Keratinocyte (primary cell): Measurements from ENCODE around the gene RAB8A. TPM values are rescaled to one million over a fixed set of nuclear protein-coding genes. Genes with fewer than 3 reads are reported as not detected.

ENCODE experiments used
- DNase-seq: peaks from one replicate; pipeline ENCODE4 v3.0.0-alpha.2; 2011; ENCODE audit warnings: low read depth, missing footprints, low spot score
- FAIRE-seq: peaks from 2 replicates; lab custom pipeline; 2011; peaks lifted over from hg19 to GRCh38; lab: Jason Lieb, UNC
- H2AFZ ChIP-seq: 2 replicates; pipeline ENCODE4 v1.6.0; 2012; ENCODE audit warnings: low read length, control low read depth, inconsistent platforms; ENCODE audit not compliant: control insufficient read depth
- H3K27ac ChIP-seq: 2 replicates; pipeline ENCODE4 v1.5.1; 2011; ENCODE audit warnings: low read length; ENCODE audit not compliant: control insufficient read depth, insufficient read depth
- H3K27me3 ChIP-seq: 3 replicates; pipeline ENCODE4 v1.6.0; 2011; ENCODE audit warnings: low read length; ENCODE audit not compliant: control insufficient read depth, insufficient read depth; ENCODE audit errors: extremely low read depth
- H3K36me3 ChIP-seq, 2 experiments: 2 replicates in 1 of 2; 3 replicates in 1 of 2; pipeline ENCODE4 v1.5.1; 2011; ENCODE audit warnings: low read length in 2 of 2, mild to moderate bottlenecking in 1 of 2; ENCODE audit not compliant: control insufficient read depth in 2 of 2, insufficient read depth in 2 of 2; ENCODE audit errors: extremely low read depth in 1 of 2
- H3K4me1 ChIP-seq: 3 replicates; pipeline ENCODE4 v1.5.1; 2011; ENCODE audit warnings: low read length; ENCODE audit not compliant: control insufficient read depth, insufficient read depth; ENCODE audit errors: extremely low read depth
- H3K4me2 ChIP-seq: 3 replicates; pipeline ENCODE4 v1.6.0; 2011; ENCODE audit warnings: low read depth, low read length; ENCODE audit not compliant: control insufficient read depth, insufficient read depth; ENCODE audit errors: extremely low read depth
- H3K4me3 ChIP-seq, 3 experiments: fragments of 200-600 bp in 1 of 3; sonication (generic) in 1 of 3; 2 replicates in 2 of 3; 3 replicates in 1 of 3; pipeline ENCODE4 v1.5.1; 2011 to 2016; ENCODE audit warnings: low read length in 3 of 3, mild to moderate bottlenecking in 3 of 3, control low read depth in 2 of 3, inconsistent platforms in 1 of 3, low read depth in 1 of 3, mixed read lengths in 1 of 3, mixed run types in 1 of 3, moderate library complexity in 1 of 3; ENCODE audit not compliant: control insufficient read depth in 2 of 3, insufficient read depth in 2 of 3; ENCODE audit errors: extremely low read depth in 1 of 3
- H3K79me2 ChIP-seq: 2 replicates; pipeline ENCODE4 v1.6.0; 2012; ENCODE audit warnings: low read length; ENCODE audit not compliant: control insufficient read depth, insufficient read depth
- H3K9ac ChIP-seq: 3 replicates; pipeline ENCODE4 v1.6.0; 2011; ENCODE audit warnings: low read length; ENCODE audit not compliant: control insufficient read depth, insufficient read depth; ENCODE audit errors: extremely low read depth
- H3K9me1 ChIP-seq: 3 replicates; pipeline ENCODE4 v1.6.0; 2011; ENCODE audit warnings: low read length; ENCODE audit not compliant: control insufficient read depth, insufficient read depth; ENCODE audit errors: extremely low read depth
- H3K9me3 ChIP-seq: 2 replicates; pipeline ENCODE4 v1.5.1; 2012; ENCODE audit warnings: low read depth, low read length; ENCODE audit not compliant: control insufficient read depth
- H4K20me1 ChIP-seq: 3 replicates; pipeline ENCODE4 v1.6.0; 2011; ENCODE audit warnings: low read length; ENCODE audit not compliant: control insufficient read depth, insufficient read depth; ENCODE audit errors: extremely low read depth
- CTCF ChIP-seq, 3 experiments: IDR thresholded peaks in 1 of 3; conservative IDR thresholded peaks in 1 of 3; optimal IDR thresholded peaks in 1 of 3; 2 replicates in 2 of 3; 3 replicates in 1 of 3; pipeline versions ENCODE3 to v1.5.1; 2011; ENCODE audit warnings: low read length in 3 of 3, mild to moderate bottlenecking in 3 of 3, moderate library complexity in 2 of 3, control low read depth in 1 of 3, inconsistent platforms in 1 of 3; ENCODE audit not compliant: insufficient read depth in 2 of 3; ENCODE audit errors: extremely low read depth in 1 of 3
- EZH2 ChIP-seq: IDR thresholded peaks from one replicate; pipeline ENCODE4 v1.6.1; 2012; ENCODE audit warnings: inconsistent platforms, mild to moderate bottlenecking, low read length, moderate library complexity
- dilution Hi-C: fragments of 300-500 bp; cut with MboI; formaldehyde crosslinking; loops from one replicate; pipeline ENCODE4 v1.7.0; 2020; ENCODE audit warnings: low sequenced_read_pairs; ENCODE audit not compliant: extremely low pct_ligation_motif_present
- polyA plus RNA-seq, 5 experiments: library from polyadenylated mRNA; depleted of rRNA in 3 of 5; stranded (reverse) in 3 of 5; stranded (forward) in 1 of 5; unstranded in 1 of 5; fragments of >200 nt; gene quantifications; 1 replicate in 1 of 5; 2 replicates in 3 of 5; 3 replicates in 1 of 5; pipeline versions ENCODE4 v1.2.1 to v1.2.3, GENCODE V29; 2011 to 2012; ENCODE audit warnings: missing spikeins in 2 of 5, low read depth in 1 of 5, low replicate concordance in 1 of 5

The RAB8A gene
- polyA plus RNA-seq, 1 donor (not counting 4 experiments of a cell fraction or from before 2014, with no cell fraction given): 95.1 TPM

DNA sequence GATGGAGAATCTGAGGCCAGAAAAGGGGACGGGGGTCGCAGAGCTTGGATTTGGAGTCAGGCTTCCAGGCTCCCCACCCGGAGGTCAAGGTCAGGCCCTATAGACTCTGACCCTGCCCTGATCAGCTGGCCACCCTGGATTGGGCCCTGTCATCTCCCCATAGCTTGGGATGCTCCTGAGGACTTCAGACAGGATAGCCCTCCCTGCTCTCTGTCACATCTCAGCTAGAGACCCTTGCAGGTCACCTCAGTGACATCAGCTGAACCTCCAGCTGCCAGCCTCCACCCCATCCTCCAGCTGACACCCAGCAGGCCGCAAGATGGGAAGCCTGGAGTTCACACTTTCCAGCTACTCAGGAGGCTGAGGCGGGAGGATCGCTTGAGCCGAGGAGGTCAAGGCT, 38.2 kb upstream of the RAB8A start:
- H2AFZ ChIP-seq: no peak overlapping the region
- H3K9me3 ChIP-seq: no peaks in the 10 kb centered on the region
- DNase-seq: no peak
- no peak for FAIRE-seq
- TF ChIP-seq EZH2 (no peak), CTCF (optimal IDR thresholded peaks at IDR 0.05 in 1 of 3, IDR thresholded peaks at IDR 0.05 in 1 of 3, conservative IDR thresholded peaks at IDR 0.05 in 1 of 3; ENCODE audit: extremely low read depth in 1 of 3, insufficient read depth in 2 of 3, low read length in 3 of 3) (no peak)
- H3K9ac ChIP-seq: no peak overlapping the region
- H3K36me3 ChIP-seq: peaks cover 17 to 20% of the 10 kb centered on the region in 2 experiments
- peaks cover 29% of the 10 kb centered on the region for H3K79me2 ChIP-seq
- no peak overlapping the region for H3K4me3 ChIP-seq
- peaks cover 4% of the 10 kb centered on the region for H3K9me1 ChIP-seq
- H3K27me3 ChIP-seq: no peaks in the 10 kb centered on the region
- no peak overlapping the region for H3K27ac ChIP-seq
- dilution Hi-C loops: no loop called here
- peaks cover 2% of the 10 kb centered on the region for H4K20me1 ChIP-seq
- H3K4me2 ChIP-seq: no peak overlapping the region
- peaks cover 31% of the 10 kb centered on the region for H3K4me1 ChIP-seq

- H3K79me2 ChIP-seq: peaks cover 24% of the 10 kb centered on the region
- H2AFZ ChIP-seq: no peak overlapping the region
- no peak overlapping the region for H3K27ac ChIP-seq
- no peak overlapping the region for H3K4me3 ChIP-seq
- no peaks in the 10 kb centered on the region for H3K27me3 ChIP-seq
- H3K9me3 ChIP-seq: no peaks in the 10 kb centered on the region
- H3K9ac ChIP-seq: no peak overlapping the region
- peaks cover 30% of the 10 kb centered on the region for H3K4me1 ChIP-seq
- FAIRE-seq (no peak), DNase-seq (no peak)
- TF ChIP-seq EZH2 (no peak), CTCF (optimal IDR thresholded peaks at IDR 0.05 in 1 of 3, IDR thresholded peaks at IDR 0.05 in 1 of 3, conservative IDR thresholded peaks at IDR 0.05 in 1 of 3; ENCODE audit: extremely low read depth in 1 of 3, insufficient read depth in 2 of 3, low read length in 3 of 3) (no peak)
- peaks cover 17 to 20% of the 10 kb centered on the region in 2 experiments for H3K36me3 ChIP-seq
- peaks cover 2% of the 10 kb centered on the region for H4K20me1 ChIP-seq
- peaks cover 3% of the 10 kb centered on the region for H3K9me1 ChIP-seq
- dilution Hi-C loops: no loop called here
- H3K4me2 ChIP-seq: no peak overlapping the region
Measured at GRCh38 chr19:16073988-16074387, 37.7 kb upstream of the RAB8A start.
